ENCODE results near the gene NR2E3.

The NR2E3 gene

DNA sequence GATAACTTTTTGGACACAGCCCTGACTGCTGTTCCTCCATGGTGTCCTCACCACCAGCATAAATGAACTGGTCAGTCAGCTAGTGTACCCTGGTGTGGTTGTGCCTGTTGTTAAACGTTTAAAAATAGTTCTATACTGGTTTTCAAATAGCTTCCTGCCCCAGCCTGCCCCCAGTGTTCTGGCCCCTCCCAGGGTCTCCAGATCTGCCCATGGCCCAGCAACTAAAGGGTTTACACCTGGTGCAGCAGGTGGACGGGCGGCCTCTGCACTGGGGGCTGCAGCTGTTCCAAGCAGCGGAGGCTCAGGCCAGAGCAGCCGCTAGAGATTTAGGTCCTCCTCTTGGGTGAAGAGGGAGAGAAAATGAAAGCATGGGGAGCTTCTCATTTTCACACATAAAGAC, 6.1 kb upstream of the NR2E3 start:
- Histone ChIP-seq H4K20me1 (ENCODE audit: control insufficient read depth, insufficient read depth, low read depth, low read length) (no peaks in the 10 kb centered on the region), H3K79me2 (ENCODE audit: control insufficient read depth, low read length) (no peaks in the 10 kb centered on the region), H3K27me3 (ENCODE audit: control insufficient read depth, low read length) (no peaks in the 10 kb centered on the region), H3K9me3 (ENCODE audit: control insufficient read depth, insufficient read depth, low read length) (no peaks in the 10 kb centered on the region), H3K4me2 (ENCODE audit: low read length) (no peak overlapping the region), H3F3A (ENCODE audit: control insufficient read depth, insufficient read depth) (no peaks in the 10 kb centered on the region), H3K9me2 (replicated peaks; ENCODE audit: control insufficient read depth, low read length) (no peaks in the 10 kb centered on the region), H3K27ac (ENCODE audit: low read depth, low read length) (no peak overlapping the region), H3K4me3 (ENCODE audit: low read length) (no peak overlapping the region), H3K36me3 (ENCODE audit: control insufficient read depth, low read length) (no peaks in the 10 kb centered on the region), H3K4me1 (ENCODE audit: control insufficient read depth, low read length) (0 out of 2 replicates have a peak, but pooled peaks cover 6% of the 10 kb centered on the region)
- TF ChIP-seq, protein P1, sequence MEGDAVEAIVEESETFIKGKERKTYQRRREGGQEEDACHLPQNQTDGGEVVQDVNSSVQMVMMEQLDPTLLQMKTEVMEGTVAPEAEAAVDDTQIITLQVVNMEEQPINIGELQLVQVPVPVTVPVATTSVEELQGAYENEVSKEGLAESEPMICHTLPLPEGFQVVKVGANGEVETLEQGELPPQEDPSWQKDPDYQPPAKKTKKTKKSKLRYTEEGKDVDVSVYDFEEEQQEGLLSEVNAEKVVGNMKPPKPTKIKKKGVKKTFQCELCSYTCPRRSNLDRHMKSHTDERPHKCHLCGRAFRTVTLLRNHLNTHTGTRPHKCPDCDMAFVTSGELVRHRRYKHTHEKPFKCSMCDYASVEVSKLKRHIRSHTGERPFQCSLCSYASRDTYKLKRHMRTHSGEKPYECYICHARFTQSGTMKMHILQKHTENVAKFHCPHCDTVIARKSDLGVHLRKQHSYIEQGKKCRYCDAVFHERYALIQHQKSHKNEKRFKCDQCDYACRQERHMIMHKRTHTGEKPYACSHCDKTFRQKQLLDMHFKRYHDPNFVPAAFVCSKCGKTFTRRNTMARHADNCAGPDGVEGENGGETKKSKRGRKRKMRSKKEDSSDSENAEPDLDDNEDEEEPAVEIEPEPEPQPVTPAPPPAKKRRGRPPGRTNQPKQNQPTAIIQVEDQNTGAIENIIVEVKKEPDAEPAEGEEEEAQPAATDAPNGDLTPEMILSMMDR (IDR thresholded peaks at IDR 0.05; ENCODE audit: low read depth, low read length, poor library complexity, severe bottlenecking) = no peak

DNA sequence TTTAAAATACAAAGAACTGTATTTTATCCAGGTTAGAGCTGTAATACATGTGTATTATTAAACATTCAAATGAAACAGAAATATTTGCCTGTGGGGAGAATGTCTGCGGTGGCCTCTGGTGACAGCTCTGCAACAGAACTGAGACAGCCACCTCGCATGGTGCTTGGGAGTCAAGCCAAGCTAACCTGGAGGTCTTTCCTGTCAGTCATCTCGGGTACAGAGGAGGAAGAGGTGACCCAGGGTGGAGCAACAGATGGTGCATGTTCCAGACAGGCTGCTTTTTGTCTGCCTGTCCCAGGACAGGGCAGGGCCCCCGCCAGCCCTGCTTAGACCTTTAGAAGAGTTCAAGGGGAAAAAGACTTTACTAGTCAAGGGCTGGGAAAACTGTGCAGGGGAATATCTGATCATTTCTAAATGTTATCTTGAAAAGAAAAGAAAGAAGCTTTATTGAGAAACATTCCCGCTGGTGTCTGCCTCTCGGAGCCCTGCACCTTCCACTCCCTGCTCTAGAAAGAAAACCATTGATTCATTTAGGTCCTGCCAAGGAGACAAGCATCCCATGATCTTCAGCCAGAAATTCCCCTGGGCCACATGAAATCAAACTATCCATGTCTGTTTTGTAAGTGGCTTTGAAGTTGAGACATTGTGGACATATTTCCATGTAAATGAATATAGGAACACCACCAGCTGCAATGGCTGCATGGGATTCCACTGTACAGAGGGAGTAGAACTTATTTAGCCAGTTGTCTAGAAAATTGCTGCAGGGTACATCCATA, 5.5 kb upstream of the NR2E3 start:
- no peak overlapping the region for H3K27ac ChIP-seq (ENCODE audit: low read depth, low read length)
- H3K4me2 ChIP-seq (ENCODE audit: low read length) = no peak overlapping the region
- no peaks in the 10 kb centered on the region for H3K36me3 ChIP-seq (ENCODE audit: control insufficient read depth, low read length)
- H4K20me1 ChIP-seq (ENCODE audit: control insufficient read depth, insufficient read depth, low read depth, low read length) = no peaks in the 10 kb centered on the region
- H3K27me3 ChIP-seq (ENCODE audit: control insufficient read depth, low read length) = no peaks in the 10 kb centered on the region
- TF ChIP-seq, protein P1 (IDR thresholded peaks at IDR 0.05; ENCODE audit: low read depth, low read length, poor library complexity, severe bottlenecking) = no peak
- no peak for TF ChIP-seq EZH2phosphoT487 (IDR thresholded peaks at IDR 0.05; ENCODE audit: borderline replicate concordance, low read length)
- 0 out of 2 replicates have a peak, but pooled peaks cover 6% of the 10 kb centered on the region for H3K4me1 ChIP-seq (ENCODE audit: control insufficient read depth, low read length)
- no peaks in the 10 kb centered on the region for H3K9me3 ChIP-seq (ENCODE audit: control insufficient read depth, insufficient read depth, low read length)
- no peaks in the 10 kb centered on the region for H3F3A ChIP-seq (ENCODE audit: control insufficient read depth, insufficient read depth)
- no peaks in the 10 kb centered on the region for H3K9me2 ChIP-seq (replicated peaks; ENCODE audit: control insufficient read depth, low read length)
- H3K79me2 ChIP-seq (ENCODE audit: control insufficient read depth, low read length) = no peaks in the 10 kb centered on the region
- H3K4me3 ChIP-seq (ENCODE audit: low read length) = no peak overlapping the region

DNA sequence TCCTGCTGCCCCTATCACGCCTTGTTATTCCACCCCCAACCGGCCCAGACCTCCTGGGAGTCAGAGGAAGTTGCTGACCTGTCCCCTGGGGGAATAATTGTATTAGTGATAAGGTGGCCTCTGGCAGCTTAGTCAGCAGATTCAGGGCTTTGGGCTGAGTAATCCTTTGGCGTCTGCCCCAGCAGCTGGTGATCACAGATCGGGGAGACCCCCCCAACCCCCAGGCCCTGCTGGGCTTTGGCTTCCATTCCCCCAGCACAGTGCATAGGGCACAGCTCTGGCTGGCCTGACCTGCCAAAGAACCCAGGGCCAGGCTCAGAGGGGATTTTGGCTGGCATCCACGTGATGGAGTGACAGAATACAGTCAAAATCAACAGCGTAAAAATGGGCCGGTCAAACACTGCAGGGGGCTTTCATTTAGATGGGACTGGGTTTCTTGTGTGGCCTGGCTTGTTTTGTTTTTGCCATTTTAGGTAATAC, 3.9 kb upstream of the NR2E3 start:
- Histone ChIP-seq H3K4me2 (ENCODE audit: low read length) (no peak overlapping the region), H3K4me1 (ENCODE audit: control insufficient read depth, low read length) (0 out of 2 replicates have a peak, but pooled peaks cover 6% of the 10 kb centered on the region), H3K9me2 (replicated peaks; ENCODE audit: control insufficient read depth, low read length) (no peaks in the 10 kb centered on the region), H3K79me2 (ENCODE audit: control insufficient read depth, low read length) (no peaks in the 10 kb centered on the region), H3K36me3 (ENCODE audit: control insufficient read depth, low read length) (no peaks in the 10 kb centered on the region), H3F3A (ENCODE audit: control insufficient read depth, insufficient read depth) (no peaks in the 10 kb centered on the region), H3K9me3 (ENCODE audit: control insufficient read depth, insufficient read depth, low read length) (no peaks in the 10 kb centered on the region), H3K4me3 (ENCODE audit: low read length) (no peak overlapping the region), H3K27me3 (ENCODE audit: control insufficient read depth, low read length) (no peaks in the 10 kb centered on the region), H4K20me1 (ENCODE audit: control insufficient read depth, insufficient read depth, low read depth, low read length) (no peaks in the 10 kb centered on the region), H3K27ac (ENCODE audit: low read depth, low read length) (no peak overlapping the region)
- TF ChIP-seq, protein P1 (IDR thresholded peaks at IDR 0.05; ENCODE audit: low read depth, low read length, poor library complexity, severe bottlenecking) = no peak
- no peak for TF ChIP-seq EZH2phosphoT487 (IDR thresholded peaks at IDR 0.05; ENCODE audit: borderline replicate concordance, low read length)

Measured in DOHH2 (cell line).